HEK293 (cell line): ENCODE results near the gene BRMS1L.

Source experiments
- CTCF ChIA-PET: fragments of 350-600 bp; formaldehyde crosslinking; extraction: SDS; loops from one replicate; lab custom pipeline; 2021; ENCODE audit warnings: antibody characterized with exemption; lab: Yijun Ruan, JAX
- POLR2A ChIA-PET: fragments of 300-600 bp; formaldehyde crosslinking; extraction: SDS; loops from one replicate; lab custom pipeline; 2020; ENCODE audit warnings: antibody characterized with exemption, inconsistent platforms; lab: Yijun Ruan, JAX
- H3K27ac ChIP-seq: fragments of 200-500 bp; sonication (Bioruptor generic); 2 replicates; pipeline ENCODE4 v1.5.1; 2014; ENCODE audit warnings: low read depth, low read length, control low read depth, inconsistent platforms; ENCODE audit errors: extremely low read depth
- H3K36me3 ChIP-seq, 2 experiments: fragments of 200-500 bp in 1 of 2; sonication (Bioruptor generic) in 1 of 2; 1 replicate in 1 of 2; 2 replicates in 1 of 2; pipeline ENCODE4 v1.5.1; 2014 to 2017; ENCODE audit warnings: inconsistent platforms in 2 of 2, low read length in 2 of 2; ENCODE audit not compliant: control insufficient read depth in 2 of 2, insufficient read depth in 1 of 2
- H3K4me1 ChIP-seq: fragments of 200-500 bp; sonication (Bioruptor generic); 2 replicates; pipeline ENCODE4 v1.5.1; 2014; ENCODE audit warnings: mild to moderate bottlenecking, low read length, inconsistent platforms; ENCODE audit not compliant: control insufficient read depth, insufficient read depth
- H3K4me3 ChIP-seq: 2 replicates; pipeline ENCODE4 v1.5.1; 2011; ENCODE audit warnings: low read depth, mild to moderate bottlenecking, control low read depth, low read length, moderate library complexity
- H3K9me3 ChIP-seq: fragments of 200-500 bp; sonication (Bioruptor generic); 2 replicates; pipeline ENCODE4 v1.5.1; 2014; ENCODE audit warnings: low read depth, low read length, inconsistent platforms; ENCODE audit not compliant: control insufficient read depth, insufficient read depth
- HOXA7 ChIP-seq: sonication (generic); formaldehyde crosslinking; IDR thresholded peaks from 2 replicates; pipeline ENCODE4 v1.8.1; 2022; ENCODE audit warnings: missing genetic modification reagents, borderline replicate concordance
- SP7 ChIP-seq: fragments of 450-650 bp; formaldehyde crosslinking; IDR thresholded peaks from 2 replicates; pipeline ENCODE4 v1.5.1; 2016; ENCODE audit warnings: missing biosample characterization, missing genetic modification characterization
- ZBTB17 ChIP-seq: fragments of 450-650 bp; formaldehyde crosslinking; IDR thresholded peaks from 2 replicates; pipeline ENCODE4 v1.5.1; 2016; ENCODE audit warnings: missing biosample characterization, missing genetic modification characterization
- ZNF138 ChIP-seq: fragments of 450-650 bp; formaldehyde crosslinking; IDR thresholded peaks from 2 replicates; pipeline ENCODE4 v1.5.1; 2016; ENCODE audit warnings: missing biosample characterization, missing genetic modification characterization, borderline replicate concordance
- ZNF324 ChIP-seq: fragments of 450-650 bp; formaldehyde crosslinking; IDR thresholded peaks from 2 replicates; pipeline ENCODE4 v1.5.1; 2016; ENCODE audit warnings: missing biosample characterization, missing genetic modification characterization
- ZNF335 ChIP-seq: fragments of 450-650 bp; formaldehyde crosslinking; conservative IDR thresholded peaks from 2 replicates; pipeline ENCODE4 v1.5.1; 2016; ENCODE audit warnings: missing biosample characterization, missing genetic modification characterization
- ZNF549 ChIP-seq: fragments of 450-650 bp; IDR thresholded peaks from 2 replicates; pipeline ENCODE4 v1.5.1; 2018; ENCODE audit warnings: missing biosample characterization, missing genetic modification characterization, mild to moderate bottlenecking, inconsistent platforms, moderate library complexity
- ZNF660 ChIP-seq: fragments of 450-650 bp; IDR thresholded peaks from 2 replicates; pipeline ENCODE4 v1.5.1; 2018; ENCODE audit warnings: missing biosample characterization, mild to moderate bottlenecking, missing genetic modification characterization
- ZNF707 ChIP-seq: fragments of 450-650 bp; formaldehyde crosslinking; IDR thresholded peaks from 2 replicates; pipeline ENCODE4 v1.5.1; 2016; ENCODE audit warnings: missing biosample characterization, missing genetic modification characterization
- ZNF776 ChIP-seq: fragments of 450-650 bp; formaldehyde crosslinking; IDR thresholded peaks from 2 replicates; pipeline ENCODE4 v1.5.0; 2017; ENCODE audit warnings: missing biosample characterization, missing genetic modification characterization, borderline replicate concordance
- TF ChIP-seq, protein P1 (sequence below): fragments of 450-650 bp; formaldehyde crosslinking; IDR thresholded peaks from 2 replicates; pipeline ENCODE4 v1.5.1; 2016; ENCODE audit warnings: missing biosample characterization, missing genetic modification characterization
- TF ChIP-seq, protein P2 (sequence below): fragments of 450-650 bp; formaldehyde crosslinking; IDR thresholded peaks from 2 replicates; pipeline ENCODE4 v1.5.1; 2016; ENCODE audit warnings: missing biosample characterization, missing genetic modification characterization
- TF ChIP-seq, protein P3 (sequence below): fragments of 450-650 bp; formaldehyde crosslinking; IDR thresholded peaks from 2 replicates; pipeline ENCODE4 v1.5.0; 2017; ENCODE audit warnings: missing biosample characterization, missing genetic modification characterization, borderline replicate concordance
- TF ChIP-seq, protein P4 (sequence below): fragments of 450-650 bp; formaldehyde crosslinking; IDR thresholded peaks from 2 replicates; pipeline ENCODE4 v1.5.1; 2017; ENCODE audit warnings: missing biosample characterization, missing genetic modification characterization

Gene BRMS1L

DNA sequence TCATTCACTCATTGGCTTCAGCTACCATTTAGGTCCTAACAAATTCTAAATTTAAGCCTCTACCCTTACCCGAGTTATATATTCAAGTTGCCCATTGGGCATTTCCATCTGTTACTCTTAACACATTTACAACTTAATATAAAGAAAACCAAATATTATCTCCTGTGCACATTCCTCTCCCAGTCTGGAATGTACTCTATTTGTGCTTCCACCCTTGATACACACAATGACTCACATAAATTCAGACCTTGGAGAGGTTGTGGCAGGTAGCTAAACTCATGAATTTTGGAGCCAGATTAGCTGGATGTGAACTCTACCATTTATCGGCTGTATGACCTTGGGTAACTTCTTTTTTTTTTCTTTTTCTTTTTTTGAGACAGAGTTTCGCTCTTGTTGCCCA is 51.1 kb downstream of the BRMS1L start (continued):
- TF ChIP-seq, protein P1, sequence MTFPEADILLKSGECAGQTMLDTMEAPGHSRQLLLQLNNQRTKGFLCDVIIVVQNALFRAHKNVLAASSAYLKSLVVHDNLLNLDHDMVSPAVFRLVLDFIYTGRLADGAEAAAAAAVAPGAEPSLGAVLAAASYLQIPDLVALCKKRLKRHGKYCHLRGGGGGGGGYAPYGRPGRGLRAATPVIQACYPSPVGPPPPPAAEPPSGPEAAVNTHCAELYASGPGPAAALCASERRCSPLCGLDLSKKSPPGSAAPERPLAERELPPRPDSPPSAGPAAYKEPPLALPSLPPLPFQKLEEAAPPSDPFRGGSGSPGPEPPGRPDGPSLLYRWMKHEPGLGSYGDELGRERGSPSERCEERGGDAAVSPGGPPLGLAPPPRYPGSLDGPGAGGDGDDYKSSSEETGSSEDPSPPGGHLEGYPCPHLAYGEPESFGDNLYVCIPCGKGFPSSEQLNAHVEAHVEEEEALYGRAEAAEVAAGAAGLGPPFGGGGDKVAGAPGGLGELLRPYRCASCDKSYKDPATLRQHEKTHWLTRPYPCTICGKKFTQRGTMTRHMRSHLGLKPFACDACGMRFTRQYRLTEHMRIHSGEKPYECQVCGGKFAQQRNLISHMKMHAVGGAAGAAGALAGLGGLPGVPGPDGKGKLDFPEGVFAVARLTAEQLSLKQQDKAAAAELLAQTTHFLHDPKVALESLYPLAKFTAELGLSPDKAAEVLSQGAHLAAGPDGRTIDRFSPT (tag by site-specific recombination): no peak
- no peak for TF ChIP-seq ZNF707
- TF ChIP-seq, protein P2, sequence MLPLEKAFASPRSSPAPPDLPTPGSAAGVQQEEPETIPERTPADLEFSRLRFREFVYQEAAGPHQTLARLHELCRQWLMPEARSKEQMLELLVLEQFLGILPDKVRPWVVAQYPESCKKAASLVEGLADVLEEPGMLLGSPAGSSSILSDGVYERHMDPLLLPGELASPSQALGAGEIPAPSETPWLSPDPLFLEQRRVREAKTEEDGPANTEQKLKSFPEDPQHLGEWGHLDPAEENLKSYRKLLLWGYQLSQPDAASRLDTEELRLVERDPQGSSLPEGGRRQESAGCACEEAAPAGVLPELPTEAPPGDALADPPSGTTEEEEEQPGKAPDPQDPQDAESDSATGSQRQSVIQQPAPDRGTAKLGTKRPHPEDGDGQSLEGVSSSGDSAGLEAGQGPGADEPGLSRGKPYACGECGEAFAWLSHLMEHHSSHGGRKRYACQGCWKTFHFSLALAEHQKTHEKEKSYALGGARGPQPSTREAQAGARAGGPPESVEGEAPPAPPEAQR (tag by site-specific recombination): no peak
- no peak for TF ChIP-seq ZNF138 (tag by site-specific recombination)
- no peak for TF ChIP-seq HOXA7 (CRISPR knock-in tag)

DNA sequence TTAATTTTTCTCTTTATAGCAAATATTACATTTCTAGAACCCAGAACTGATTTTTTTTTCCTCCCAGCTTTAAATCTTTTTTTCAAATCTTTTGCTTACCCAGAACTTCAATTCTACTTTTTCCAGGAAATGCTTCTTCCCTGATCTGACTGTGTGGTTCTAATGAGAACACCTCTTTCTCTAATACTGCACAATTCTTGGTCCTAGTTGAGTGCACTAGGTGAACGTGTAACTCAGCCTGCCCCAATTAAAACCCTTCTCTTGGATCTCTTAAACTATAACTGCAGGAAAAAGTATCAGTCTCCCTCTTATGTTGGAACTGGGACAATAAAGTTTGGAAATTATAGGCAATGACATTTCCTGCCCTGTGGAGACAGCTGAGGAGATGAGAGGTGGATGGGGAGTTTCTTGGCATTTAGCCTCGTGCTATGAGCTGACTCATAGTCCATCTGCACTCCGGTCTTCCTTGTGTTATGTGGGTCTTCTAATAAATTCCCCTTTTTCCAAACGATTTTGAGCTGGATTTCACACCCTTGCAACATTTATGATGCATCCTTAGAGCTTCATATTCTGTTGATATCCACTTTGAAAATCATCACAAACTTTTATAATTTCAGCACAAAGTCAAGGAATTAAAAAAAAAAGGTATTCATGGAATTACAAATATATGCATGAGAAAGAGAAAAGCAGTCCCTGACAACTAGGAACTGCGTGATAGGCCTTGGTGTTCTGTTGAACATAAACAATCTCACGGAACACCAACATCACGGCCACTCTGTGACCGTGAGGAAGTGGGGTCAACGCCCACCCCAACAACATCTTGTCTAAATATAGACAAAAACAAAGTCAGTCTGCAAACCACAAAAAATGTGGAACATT is 52.4 kb downstream of the BRMS1L start:
- ChIA-PET CTCF (interaction anchor here (0.7 to 1.2 kb wide), 3 partner anchors 52 to 1058 kb away, joined by 3 to 7 read pairs (median 3); partner anchors contain the start of gene BRMS1L), POLR2A (no interaction called here)
- Histone ChIP-seq H3K27ac (no peak overlapping the region), H3K4me1 (peaks cover 10% of the 10 kb centered on the region), H3K9me3 (no peaks in the 10 kb centered on the region), H3K36me3 (no peaks in the 10 kb centered on the region), H3K4me3 (no peak overlapping the region)
- TF ChIP-seq, protein P3, sequence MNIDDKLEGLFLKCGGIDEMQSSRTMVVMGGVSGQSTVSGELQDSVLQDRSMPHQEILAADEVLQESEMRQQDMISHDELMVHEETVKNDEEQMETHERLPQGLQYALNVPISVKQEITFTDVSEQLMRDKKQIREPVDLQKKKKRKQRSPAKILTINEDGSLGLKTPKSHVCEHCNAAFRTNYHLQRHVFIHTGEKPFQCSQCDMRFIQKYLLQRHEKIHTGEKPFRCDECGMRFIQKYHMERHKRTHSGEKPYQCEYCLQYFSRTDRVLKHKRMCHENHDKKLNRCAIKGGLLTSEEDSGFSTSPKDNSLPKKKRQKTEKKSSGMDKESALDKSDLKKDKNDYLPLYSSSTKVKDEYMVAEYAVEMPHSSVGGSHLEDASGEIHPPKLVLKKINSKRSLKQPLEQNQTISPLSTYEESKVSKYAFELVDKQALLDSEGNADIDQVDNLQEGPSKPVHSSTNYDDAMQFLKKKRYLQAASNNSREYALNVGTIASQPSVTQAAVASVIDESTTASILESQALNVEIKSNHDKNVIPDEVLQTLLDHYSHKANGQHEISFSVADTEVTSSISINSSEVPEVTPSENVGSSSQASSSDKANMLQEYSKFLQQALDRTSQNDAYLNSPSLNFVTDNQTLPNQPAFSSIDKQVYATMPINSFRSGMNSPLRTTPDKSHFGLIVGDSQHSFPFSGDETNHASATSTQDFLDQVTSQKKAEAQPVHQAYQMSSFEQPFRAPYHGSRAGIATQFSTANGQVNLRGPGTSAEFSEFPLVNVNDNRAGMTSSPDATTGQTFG (tag by site-specific recombination): no peak
- TF ChIP-seq ZNF660 (0 out of 2 replicates have a peak, but pooled peaks have one; percentile 30), ZNF549 (no peak), ZNF776 (tag by site-specific recombination) (no peak), ZNF335 (tag by site-specific recombination) (0 out of 2 replicates have a peak, but pooled peaks have one; percentile 35), SP7 (tag by site-specific recombination) (peak; percentile 74), ZBTB17 (tag by site-specific recombination) (0 out of 2 replicates have a peak, but pooled peaks have one; percentile 32), ZNF324 (tag by site-specific recombination) (no peak)
- TF ChIP-seq, protein P4, sequence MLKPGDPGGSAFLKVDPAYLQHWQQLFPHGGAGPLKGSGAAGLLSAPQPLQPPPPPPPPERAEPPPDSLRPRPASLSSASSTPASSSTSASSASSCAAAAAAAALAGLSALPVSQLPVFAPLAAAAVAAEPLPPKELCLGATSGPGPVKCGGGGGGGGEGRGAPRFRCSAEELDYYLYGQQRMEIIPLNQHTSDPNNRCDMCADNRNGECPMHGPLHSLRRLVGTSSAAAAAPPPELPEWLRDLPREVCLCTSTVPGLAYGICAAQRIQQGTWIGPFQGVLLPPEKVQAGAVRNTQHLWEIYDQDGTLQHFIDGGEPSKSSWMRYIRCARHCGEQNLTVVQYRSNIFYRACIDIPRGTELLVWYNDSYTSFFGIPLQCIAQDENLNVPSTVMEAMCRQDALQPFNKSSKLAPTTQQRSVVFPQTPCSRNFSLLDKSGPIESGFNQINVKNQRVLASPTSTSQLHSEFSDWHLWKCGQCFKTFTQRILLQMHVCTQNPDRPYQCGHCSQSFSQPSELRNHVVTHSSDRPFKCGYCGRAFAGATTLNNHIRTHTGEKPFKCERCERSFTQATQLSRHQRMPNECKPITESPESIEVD (tag by site-specific recombination): peak; percentile 63
- TF ChIP-seq, all 188 proteins: peak for 5
